ENCODE data around the gene FBXL15. TPM values are rescaled to one million over a fixed set of nuclear protein-coding genes. Genes with fewer than 3 reads are reported as not detected.
"Not testable (repeated sequence)": the region's sequence is repeated elsewhere in the genome, so short reads cannot be mapped to it uniquely, and the experiment has no call there.

Gene FBXL15
- total and polyA plus RNA-seq, 2 of the 13 experiments (the other 11 are each of a cell fraction or from before 2014, with no cell fraction given) = 4.3 to 8.3 TPM

DNA sequence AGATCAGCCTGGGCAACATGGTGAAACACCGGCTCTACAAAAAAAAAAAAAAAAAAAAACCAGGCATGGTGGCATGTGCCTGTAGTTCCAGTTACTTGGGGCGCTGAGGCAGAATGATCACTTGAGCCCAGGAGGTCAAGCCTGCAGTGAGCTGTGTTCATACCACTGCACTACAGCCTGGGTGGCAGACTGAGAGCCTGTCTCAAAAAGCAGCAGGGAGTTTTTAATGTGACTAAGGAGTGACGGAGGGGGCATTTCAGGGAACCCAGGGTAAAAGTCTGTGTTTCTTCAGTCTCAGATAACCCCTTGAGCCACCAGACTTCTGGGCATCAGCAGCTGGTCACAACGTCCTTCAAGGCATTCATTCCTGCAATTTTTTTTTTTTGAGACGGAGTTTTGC is 32.9 kb downstream of the FBXL15 start:
- CTCF ChIA-PET (ENCODE audit: low intra/inter-chr PET ratio, low total read pairs) = no interaction called here
- POLR2A ChIA-PET = interaction anchor here (0.6 to 6.2 kb wide), 3 partner anchors 8 to 209 kb away, joined by 3 to 112 read pairs (median 73); partner anchors contain the start of gene CUEDC2
- Histone ChIP-seq H3K4me2 (ENCODE audit: low read depth, low read length) (no peak overlapping the region), H3K36me3 (replicated peaks in 1 of 2; ENCODE audit: control insufficient read depth in 1 of 2, insufficient read depth in 2 of 2, low read length in 2 of 2) (peaks cover 2 to 4% of the 10 kb centered on the region in 2 experiments; a peak in 3 of 5 replicates), H2AFZ (ENCODE audit: low read length) (no peak overlapping the region), H3K27ac (ENCODE audit: extremely low read length, insufficient read depth, low read length) (no peak overlapping the region), H3K9me3 (ENCODE audit: low read length) (no peaks in the 10 kb centered on the region), H4K20me1 (ENCODE audit: insufficient read depth, low read length) (no peaks in the 10 kb centered on the region), H3K4me1 (ENCODE audit: insufficient read depth, low read length) (peaks cover 32% of the 10 kb centered on the region), H3K79me2 (ENCODE audit: insufficient read depth, low read length) (peaks cover 7% of the 10 kb centered on the region), H3K9ac (ENCODE audit: insufficient read depth, low read depth, low read length) (no peak overlapping the region), H3K27me3 (ENCODE audit: control insufficient read depth in 1 of 2, insufficient read depth in 2 of 2, low read length in 2 of 2) (no peaks in the 10 kb centered on the region; a peak in 1 of 5 replicates), H3K4me3 (replicated peaks in 1 of 3; ENCODE audit: insufficient read depth in 1 of 3, low read depth in 2 of 3, low read length in 3 of 3) (no peak overlapping the region)
- DNase-seq (ENCODE audit: low spot score) (no peak), ATAC-seq (no peak), FAIRE-seq (no peak)
- no peak for TF ChIP-seq HNRNPH1 (optimal IDR thresholded peaks at IDR 0.05; ENCODE audit: low read depth, low read length)
- in situ Hi-C loops (cut with HindIII; ENCODE audit: extremely low pct_ligation_motif_present, low pct_unique_long_range_greater_than_20kb) (no loop called here), intact Hi-C loops (cut with micrococcal nuclease; ENCODE audit: unreplicated experiment) (no loop called here)
- BruUV-seq (replicated peaks) = no TSS peak
- 93% methylated on average over 5 of the region's 5 CpGs for WGBS (ENCODE audit: low lambda C conversion rate)

DNA sequence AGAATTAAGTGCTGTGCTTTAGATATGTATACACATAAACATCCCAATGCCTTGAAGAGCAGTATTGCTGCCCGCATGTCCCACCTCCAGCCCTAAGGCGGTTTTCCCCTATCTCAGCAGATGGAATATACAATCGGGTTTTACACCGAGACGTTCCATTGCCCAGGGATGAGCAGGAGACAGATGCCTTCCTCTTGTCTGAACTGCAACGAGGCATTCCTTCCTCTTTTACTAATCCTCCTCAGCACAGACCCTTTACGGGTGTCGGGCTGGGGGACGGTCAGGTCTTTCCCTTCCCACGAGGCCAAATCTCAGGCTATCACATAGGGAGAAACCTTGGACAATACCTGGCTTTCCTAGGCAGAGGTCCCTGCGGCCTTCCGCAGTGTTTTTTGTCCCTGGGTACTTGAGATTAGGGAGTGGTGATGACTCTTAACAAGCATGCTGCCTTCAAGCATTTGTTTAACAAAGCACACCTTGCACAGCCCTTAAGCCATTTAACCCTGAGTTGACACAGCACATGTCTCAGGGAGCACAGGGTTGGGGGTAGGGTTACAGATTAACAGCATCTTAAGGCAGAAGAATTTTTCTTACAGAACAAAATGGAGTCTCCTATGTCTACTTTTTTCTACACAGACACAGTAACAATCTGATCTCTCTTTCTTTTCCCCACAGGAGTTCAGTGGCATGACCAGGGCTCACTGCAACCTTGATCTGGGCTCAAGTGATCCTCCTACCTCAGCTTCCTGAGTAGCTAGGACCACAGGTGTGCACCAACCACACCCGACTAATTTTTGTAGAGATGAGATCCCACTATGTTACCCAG is 34.2 kb downstream of the FBXL15 start:
- H3K27ac ChIP-seq (ENCODE audit: extremely low read length, insufficient read depth, low read length); H2AFZ ChIP-seq (ENCODE audit: low read length); intact Hi-C loops (cut with micrococcal nuclease; ENCODE audit: unreplicated experiment); H3K79me2 ChIP-seq (ENCODE audit: insufficient read depth, low read length); DNase-seq (ENCODE audit: low spot score); FAIRE-seq; ATAC-seq; H3K9me3 ChIP-seq (ENCODE audit: low read length); H4K20me1 ChIP-seq (ENCODE audit: insufficient read depth, low read length); POLR2A ChIA-PET; H3K36me3 ChIP-seq (replicated peaks in 1 of 2; ENCODE audit: control insufficient read depth in 1 of 2, insufficient read depth in 2 of 2, low read length in 2 of 2); H3K27me3 ChIP-seq (ENCODE audit: control insufficient read depth in 1 of 2, insufficient read depth in 2 of 2, low read length in 2 of 2); BruUV-seq (replicated peaks); H3K4me3 ChIP-seq (replicated peaks in 1 of 3; ENCODE audit: insufficient read depth in 1 of 3, low read depth in 2 of 3, low read length in 3 of 3); H3K9ac ChIP-seq (ENCODE audit: insufficient read depth, low read depth, low read length); in situ Hi-C loops (cut with HindIII; ENCODE audit: extremely low pct_ligation_motif_present, low pct_unique_long_range_greater_than_20kb); H3K4me2 ChIP-seq (ENCODE audit: low read depth, low read length); CTCF ChIA-PET (ENCODE audit: low intra/inter-chr PET ratio, low total read pairs): not testable (repeated sequence)
- WGBS (ENCODE audit: low lambda C conversion rate) = 93% methylated on average over 13 of the region's 13 CpGs
- peaks cover 38% of the 10 kb centered on the region for H3K4me1 ChIP-seq (ENCODE audit: insufficient read depth, low read length)

Measured in HepG2 (cell line).